ENCODE results near the gene CCDC12. TPM values are rescaled to one million over a fixed set of nuclear protein-coding genes. Genes with fewer than 3 reads are reported as not detected.
A peak's percentile ranks its signal among the peaks of the same experiment; 100 is the strongest.

The CCDC12 gene
- polyA plus RNA-seq, 1 of the 3 experiments (the other 2 are of a cell fraction) = 105 TPM

DNA sequence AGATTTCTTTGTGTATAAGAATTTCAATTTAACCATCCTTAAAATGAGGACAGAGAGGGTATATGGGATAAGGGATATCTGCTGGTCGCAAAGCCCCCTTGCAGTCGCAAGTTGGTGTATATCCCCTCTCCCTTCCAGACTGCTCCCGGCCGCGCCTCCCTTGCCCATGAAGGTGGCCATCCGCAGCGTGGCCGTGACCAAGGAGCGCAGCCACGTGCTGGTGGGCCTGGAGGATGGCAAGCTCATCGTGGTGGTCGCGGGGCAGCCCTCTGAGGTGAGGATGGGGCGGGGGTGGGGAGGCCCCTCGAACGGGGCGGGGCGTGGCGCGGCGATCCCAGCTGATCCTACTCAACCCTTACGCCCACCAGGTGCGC lies 32.3 kb upstream of the CCDC12 start (continued):
- TF ChIP-seq YY1 (IDR thresholded peaks at IDR 0.05; ENCODE audit: low read depth) = no peak
- TF ChIP-seq EP300 (IDR thresholded peaks at IDR 0.05; ENCODE audit: borderline replicate concordance in 1 of 2, low read depth in 1 of 2, low read length in 1 of 2) = no peak

DNA sequence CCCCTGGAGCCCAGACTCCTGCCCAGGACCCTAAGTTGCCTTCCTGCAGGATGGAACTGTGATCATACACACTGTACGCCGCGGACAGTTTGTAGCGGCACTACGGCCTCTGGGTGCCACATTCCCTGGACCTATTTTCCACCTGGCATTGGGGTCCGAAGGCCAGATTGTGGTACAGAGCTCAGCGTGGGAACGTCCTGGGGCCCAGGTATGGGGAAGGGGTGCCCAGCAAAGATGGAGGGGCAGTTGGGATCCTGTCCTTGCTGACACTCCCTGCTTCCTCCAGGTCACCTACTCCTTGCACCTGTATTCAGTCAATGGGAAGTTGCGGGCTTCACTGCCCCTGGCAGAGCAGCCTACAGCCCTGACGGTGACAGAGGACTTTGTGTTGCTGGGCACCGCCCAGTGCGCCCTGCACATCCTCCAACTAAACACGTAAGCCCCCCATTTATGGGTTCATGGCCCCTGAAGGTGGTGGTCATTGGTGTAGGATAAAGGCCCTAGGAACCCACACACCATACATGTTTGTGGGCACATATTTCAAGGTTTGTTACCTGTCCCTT lies 31.8 kb upstream of the CCDC12 start:
- Histone ChIP-seq H3K4me1 (ENCODE audit: control insufficient read depth in 1 of 2, insufficient read depth in 2 of 2, low read depth in 1 of 2, low read length in 1 of 2) (peaks cover 0 to 15% of the 10 kb centered on the region in 2 experiments; a peak in 1 of 4 replicates), H2AFZ (ENCODE audit: low read depth) (no peak overlapping the region), H3K27ac (ENCODE audit: low read depth in 2 of 2, low read length in 1 of 2) (no peak overlapping the region; a peak in 1 of 4 replicates), H3K27me3 (ENCODE audit: insufficient read depth) (no peaks in the 10 kb centered on the region), H3K4me3 (ENCODE audit: low read depth in 2 of 2, low read length in 1 of 2) (no peak overlapping the region; a peak in 1 of 4 replicates), H4K20me1 (ENCODE audit: insufficient read depth) (no peaks in the 10 kb centered on the region), H3K4me2 (peak overlapping the region; percentile 89; the same call in 1 of the 2 replicates), H3K79me2 (ENCODE audit: insufficient read depth) (no peaks in the 10 kb centered on the region), H3K36me3 (replicated peaks in 1 of 2; ENCODE audit: control insufficient read depth in 1 of 2, insufficient read depth in 2 of 2, low read length in 1 of 2) (peaks cover 0 to 2% of the 10 kb centered on the region in 2 experiments), H3K9ac (0 out of 2 replicates have a peak overlapping the region, but pooled peaks have one; percentile 28), H3K9me2 (no peaks in the 10 kb centered on the region), H3F3A (replicated peaks; ENCODE audit: insufficient read depth) (no peaks in the 10 kb centered on the region), H3K9me3 (no peaks in the 10 kb centered on the region)
- POLR2A ChIA-PET = no interaction called here
- 99% methylated on average over 12 of the region's 13 CpGs for WGBS (ENCODE audit: low lambda C conversion rate)
- TF ChIP-seq CHD2 (IDR thresholded peaks at IDR 0.05; ENCODE audit: low read length, partially characterized antibody) (no peak), POLR2AphosphoS5 (IDR thresholded peaks at IDR 0.05; ENCODE audit: low read depth, low read length) (no peak), RAD21 (IDR thresholded peaks at IDR 0.05; ENCODE audit: low read length) (no peak), SIN3A (IDR thresholded peaks at IDR 0.05; ENCODE audit: borderline replicate concordance, low read depth, low read length) (no peak), RXRA (IDR thresholded peaks at IDR 0.05; ENCODE audit: borderline replicate concordance, low read depth) (no peak), EP300 (IDR thresholded peaks at IDR 0.05; ENCODE audit: borderline replicate concordance in 1 of 2, low read depth in 1 of 2, low read length in 1 of 2) (no peak), TAF1 (IDR thresholded peaks at IDR 0.05; ENCODE audit: borderline replicate concordance, low read depth, low read length) (no peak), NRF1 (IDR thresholded peaks at IDR 0.05; ENCODE audit: low read depth, low read length) (no peak), TEAD4 (IDR thresholded peaks at IDR 0.05; ENCODE audit: borderline replicate concordance, insufficient read depth) (no peak), MEF2A (IDR thresholded peaks at IDR 0.05; ENCODE audit: borderline replicate concordance, low read depth) (no peak)
- TF ChIP-seq, protein P1, sequence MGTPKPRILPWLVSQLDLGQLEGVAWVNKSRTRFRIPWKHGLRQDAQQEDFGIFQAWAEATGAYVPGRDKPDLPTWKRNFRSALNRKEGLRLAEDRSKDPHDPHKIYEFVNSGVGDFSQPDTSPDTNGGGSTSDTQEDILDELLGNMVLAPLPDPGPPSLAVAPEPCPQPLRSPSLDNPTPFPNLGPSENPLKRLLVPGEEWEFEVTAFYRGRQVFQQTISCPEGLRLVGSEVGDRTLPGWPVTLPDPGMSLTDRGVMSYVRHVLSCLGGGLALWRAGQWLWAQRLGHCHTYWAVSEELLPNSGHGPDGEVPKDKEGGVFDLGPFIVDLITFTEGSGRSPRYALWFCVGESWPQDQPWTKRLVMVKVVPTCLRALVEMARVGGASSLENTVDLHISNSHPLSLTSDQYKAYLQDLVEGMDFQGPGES (IDR thresholded peaks at IDR 0.05; ENCODE audit: low read depth, low read length) = no peak
- TF ChIP-seq, protein P2, sequence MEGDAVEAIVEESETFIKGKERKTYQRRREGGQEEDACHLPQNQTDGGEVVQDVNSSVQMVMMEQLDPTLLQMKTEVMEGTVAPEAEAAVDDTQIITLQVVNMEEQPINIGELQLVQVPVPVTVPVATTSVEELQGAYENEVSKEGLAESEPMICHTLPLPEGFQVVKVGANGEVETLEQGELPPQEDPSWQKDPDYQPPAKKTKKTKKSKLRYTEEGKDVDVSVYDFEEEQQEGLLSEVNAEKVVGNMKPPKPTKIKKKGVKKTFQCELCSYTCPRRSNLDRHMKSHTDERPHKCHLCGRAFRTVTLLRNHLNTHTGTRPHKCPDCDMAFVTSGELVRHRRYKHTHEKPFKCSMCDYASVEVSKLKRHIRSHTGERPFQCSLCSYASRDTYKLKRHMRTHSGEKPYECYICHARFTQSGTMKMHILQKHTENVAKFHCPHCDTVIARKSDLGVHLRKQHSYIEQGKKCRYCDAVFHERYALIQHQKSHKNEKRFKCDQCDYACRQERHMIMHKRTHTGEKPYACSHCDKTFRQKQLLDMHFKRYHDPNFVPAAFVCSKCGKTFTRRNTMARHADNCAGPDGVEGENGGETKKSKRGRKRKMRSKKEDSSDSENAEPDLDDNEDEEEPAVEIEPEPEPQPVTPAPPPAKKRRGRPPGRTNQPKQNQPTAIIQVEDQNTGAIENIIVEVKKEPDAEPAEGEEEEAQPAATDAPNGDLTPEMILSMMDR (IDR thresholded peaks at IDR 0.05) = no peak
- TF ChIP-seq, protein P3, sequence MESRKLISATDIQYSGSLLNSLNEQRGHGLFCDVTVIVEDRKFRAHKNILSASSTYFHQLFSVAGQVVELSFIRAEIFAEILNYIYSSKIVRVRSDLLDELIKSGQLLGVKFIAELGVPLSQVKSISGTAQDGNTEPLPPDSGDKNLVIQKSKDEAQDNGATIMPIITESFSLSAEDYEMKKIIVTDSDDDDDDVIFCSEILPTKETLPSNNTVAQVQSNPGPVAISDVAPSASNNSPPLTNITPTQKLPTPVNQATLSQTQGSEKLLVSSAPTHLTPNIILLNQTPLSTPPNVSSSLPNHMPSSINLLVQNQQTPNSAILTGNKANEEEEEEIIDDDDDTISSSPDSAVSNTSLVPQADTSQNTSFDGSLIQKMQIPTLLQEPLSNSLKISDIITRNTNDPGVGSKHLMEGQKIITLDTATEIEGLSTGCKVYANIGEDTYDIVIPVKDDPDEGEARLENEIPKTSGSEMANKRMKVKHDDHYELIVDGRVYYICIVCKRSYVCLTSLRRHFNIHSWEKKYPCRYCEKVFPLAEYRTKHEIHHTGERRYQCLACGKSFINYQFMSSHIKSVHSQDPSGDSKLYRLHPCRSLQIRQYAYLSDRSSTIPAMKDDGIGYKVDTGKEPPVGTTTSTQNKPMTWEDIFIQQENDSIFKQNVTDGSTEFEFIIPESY (IDR thresholded peaks at IDR 0.05; ENCODE audit: borderline replicate concordance, low read depth) = no peak
- TF ChIP-seq, protein P4, sequence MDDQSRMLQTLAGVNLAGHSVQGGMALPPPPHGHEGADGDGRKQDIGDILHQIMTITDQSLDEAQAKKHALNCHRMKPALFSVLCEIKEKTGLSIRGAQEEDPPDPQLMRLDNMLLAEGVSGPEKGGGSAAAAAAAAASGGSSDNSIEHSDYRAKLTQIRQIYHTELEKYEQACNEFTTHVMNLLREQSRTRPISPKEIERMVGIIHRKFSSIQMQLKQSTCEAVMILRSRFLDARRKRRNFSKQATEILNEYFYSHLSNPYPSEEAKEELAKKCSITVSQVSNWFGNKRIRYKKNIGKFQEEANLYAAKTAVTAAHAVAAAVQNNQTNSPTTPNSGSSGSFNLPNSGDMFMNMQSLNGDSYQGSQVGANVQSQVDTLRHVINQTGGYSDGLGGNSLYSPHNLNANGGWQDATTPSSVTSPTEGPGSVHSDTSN (IDR thresholded peaks at IDR 0.05) = no peak
- CTCF ChIA-PET = interaction anchor here (1.2 to 2.8 kb wide), 2 partner anchors 85 to 99 kb away, joined by 3 to 10 read pairs; no protein-coding TSS in a partner anchor
- peak; percentile 23 for DNase-seq

Data from SK-N-SH (cell line).